H1 (cell line): ENCODE results near the gene ARHGAP8. TPM values are rescaled to one million over a fixed set of nuclear protein-coding genes. Genes with fewer than 3 reads are reported as not detected.
A peak's percentile ranks its signal among the peaks of the same experiment; 100 is the strongest.

Experiments used
- CTCF ChIA-PET: fragments of 300-600 bp; sonication (Branson Sonifier 250); formaldehyde crosslinking; loops from one replicate; lab custom pipeline; 2021; ENCODE audit not compliant: partially characterized antibody; lab: Charles Lee
- POLR2A ChIA-PET: fragments of 300-600 bp; sonication (Branson Sonifier 250); formaldehyde crosslinking; loops from one replicate; lab custom pipeline; 2021; ENCODE audit warnings: inconsistent platforms; ENCODE audit not compliant: partially characterized antibody; lab: Charles Lee
- DNase-seq, 2 experiments: peaks; one replicate each; pipeline versions ENCODE4 v3.0.0 to v3.0.0-alpha.2; 2010 to 2022; ENCODE audit warnings: low spot score in 2 of 2, low read depth in 1 of 2, mixed read lengths in 1 of 2
- FAIRE-seq: peaks from 2 replicates; lab custom pipeline; 2011; peaks lifted over from hg19 to GRCh38; lab: Jason Lieb, UNC
- H2AFZ ChIP-seq: 2 replicates; pipeline ENCODE4 v1.8.1; 2012; ENCODE audit warnings: low read length, inconsistent platforms
- H2AK5ac ChIP-seq: 2 replicates; pipeline ENCODE4 v1.6.1; 2013; ENCODE audit warnings: low read depth, low read length
- H2BK120ac ChIP-seq: replicated peaks from 2 replicates; pipeline ENCODE3; 2013; ENCODE audit warnings: low read depth, low read length, inconsistent platforms
- H2BK12ac ChIP-seq: 2 replicates; pipeline ENCODE4 v1.6.1; 2013; ENCODE audit warnings: low read depth, low read length
- H2BK15ac ChIP-seq: 2 replicates; pipeline ENCODE4 v1.6.1; 2013; ENCODE audit warnings: low read length
- H2BK20ac ChIP-seq: 2 replicates; pipeline ENCODE4 v1.6.1; 2013; ENCODE audit warnings: low read length
- H2BK5ac ChIP-seq: 2 replicates; pipeline ENCODE4 v1.6.1; 2013; ENCODE audit warnings: low read depth, low read length
- H3K14ac ChIP-seq: 2 replicates; pipeline ENCODE4 v1.6.1; 2013; ENCODE audit warnings: inconsistent platforms; ENCODE audit not compliant: insufficient read length
- H3K18ac ChIP-seq: 2 replicates; pipeline ENCODE4 v1.6.1; 2013; ENCODE audit warnings: low read length; ENCODE audit errors: extremely low read depth
- H3K23ac ChIP-seq: 2 replicates; pipeline ENCODE4 v1.6.1; 2013; ENCODE audit warnings: inconsistent platforms; ENCODE audit not compliant: insufficient read length
- H3K23me2 ChIP-seq: 2 replicates; pipeline ENCODE4 v1.6.1; 2013; ENCODE audit warnings: low read depth, low read length
- H3K27ac ChIP-seq: 2 replicates; pipeline ENCODE4 v1.6.1; 2011; ENCODE audit warnings: low read depth, low read length, inconsistent platforms
- H3K27me3 ChIP-seq, 4 experiments: replicated peaks in 1 of 4; 1 replicate in 1 of 4; 2 replicates in 3 of 4; pipeline versions ENCODE4 v1.6.1 to v1.8.1; 2011 to 2013; ENCODE audit warnings: low read length in 3 of 4, mild to moderate bottlenecking in 3 of 4, inconsistent platforms in 2 of 4, mixed read lengths in 2 of 4, moderate library complexity in 1 of 4; ENCODE audit not compliant: control insufficient read depth in 3 of 4, insufficient read depth in 3 of 4; ENCODE audit errors: extremely low read depth in 1 of 4
- H3K36me3 ChIP-seq, 4 experiments: 2 replicates each; pipeline versions ENCODE4 v1.6.1 to v1.8.1; 2011 to 2013; ENCODE audit warnings: mild to moderate bottlenecking in 4 of 4, low read length in 3 of 4, moderate library complexity in 2 of 4, control low read depth in 1 of 4, inconsistent platforms in 1 of 4; ENCODE audit not compliant: insufficient read depth in 4 of 4, control insufficient read depth in 2 of 4
- H3K4ac ChIP-seq: replicated peaks from 2 replicates; pipeline ENCODE3; 2013; ENCODE audit warnings: low read length, low read depth, mixed read lengths, inconsistent platforms; ENCODE audit not compliant: insufficient read length
- H3K4me1 ChIP-seq, 4 experiments: replicated peaks in 1 of 4; 1 replicate in 1 of 4; 2 replicates in 3 of 4; pipeline versions ENCODE4 v1.6.1 to v1.8.1; 2011 to 2013; ENCODE audit warnings: low read length in 3 of 4, inconsistent platforms in 2 of 4, mixed read lengths in 1 of 4; ENCODE audit not compliant: insufficient read depth in 4 of 4, control insufficient read depth in 3 of 4
- H3K4me2 ChIP-seq, 2 experiments: 2 replicates each; pipeline versions ENCODE4 v1.6.1 to v1.8.1; 2011 to 2013; ENCODE audit warnings: low read depth in 2 of 2, low read length in 2 of 2, control low read depth in 1 of 2, inconsistent platforms in 1 of 2, mild to moderate bottlenecking in 1 of 2; ENCODE audit not compliant: insufficient read depth in 1 of 2
- H3K4me3 ChIP-seq, 4 experiments: fragments of 200-600, 300-600 bp in 1 of 4; sonication (generic), shearing (Covaris generic), sonication (Bioruptor Twin) in 1 of 4; 2 replicates each; pipeline versions ENCODE4 v1.5.1 to v1.8.1; 2011 to 2016; ENCODE audit warnings: low read length in 4 of 4, low read depth in 3 of 4, control low read depth in 2 of 4, inconsistent platforms in 2 of 4, mild to moderate bottlenecking in 2 of 4, mixed read lengths in 1 of 4, moderate library complexity in 1 of 4; ENCODE audit not compliant: insufficient read depth in 2 of 4; ENCODE audit errors: extremely low read depth in 1 of 4
- H3K56ac ChIP-seq: replicated peaks from 2 replicates; pipeline ENCODE3; 2013; ENCODE audit warnings: low read depth, mild to moderate bottlenecking, mixed read lengths, low read length, inconsistent platforms; ENCODE audit not compliant: insufficient read length
- H3K79me1 ChIP-seq: 2 replicates; pipeline ENCODE4 v1.6.1; 2013; ENCODE audit warnings: low read depth, low read length, control low read depth
- H3K79me2 ChIP-seq, 2 experiments: 2 replicates each; pipeline versions ENCODE4 v1.6.1 to v1.8.1; 2012 to 2013; ENCODE audit warnings: low read length in 2 of 2, mild to moderate bottlenecking in 2 of 2, inconsistent platforms in 1 of 2; ENCODE audit not compliant: insufficient read depth in 2 of 2, control insufficient read depth in 1 of 2
- H3K9ac ChIP-seq, 4 experiments: replicated peaks in 1 of 4; 1 replicate in 1 of 4; 2 replicates in 3 of 4; pipeline versions ENCODE4 v1.6.1 to v1.8.1; 2011 to 2013; ENCODE audit warnings: low read depth in 3 of 4, low read length in 3 of 4, control low read depth in 2 of 4, mild to moderate bottlenecking in 2 of 4, moderate library complexity in 2 of 4, inconsistent platforms in 1 of 4; ENCODE audit errors: extremely low read depth in 1 of 4
- H3K9me3 ChIP-seq, 2 experiments: 2 replicates each; pipeline versions ENCODE4 v1.6.1 to v1.8.1; 2012 to 2013; ENCODE audit warnings: mild to moderate bottlenecking in 2 of 2, moderate library complexity in 2 of 2, control low read depth in 1 of 2, inconsistent platforms in 1 of 2, low read depth in 1 of 2, low read length in 1 of 2, mixed read lengths in 1 of 2; ENCODE audit not compliant: insufficient read depth in 2 of 2
- H4K20me1 ChIP-seq, 2 experiments: replicated peaks in 1 of 2; 2 replicates each; pipeline versions ENCODE3 to v1.8.1; 2011 to 2013; ENCODE audit warnings: inconsistent platforms in 2 of 2, low read length in 2 of 2, mild to moderate bottlenecking in 1 of 2; ENCODE audit not compliant: insufficient read depth in 2 of 2, control insufficient read depth in 1 of 2
- H4K5ac ChIP-seq: 2 replicates; pipeline ENCODE4 v1.6.1; 2013; ENCODE audit warnings: low read length, low read depth, mixed read lengths, inconsistent platforms; ENCODE audit not compliant: insufficient read length
- H4K8ac ChIP-seq: 2 replicates; pipeline ENCODE4 v1.8.0; 2013; ENCODE audit warnings: mild to moderate bottlenecking, moderate library complexity, low read length, inconsistent platforms; ENCODE audit not compliant: insufficient read depth; ENCODE audit errors: extremely low read depth
- H4K91ac ChIP-seq: replicated peaks from 2 replicates; pipeline ENCODE3; 2013; ENCODE audit warnings: low read length, mixed read lengths, inconsistent platforms; ENCODE audit not compliant: insufficient read length
- CTCF ChIP-seq, 3 experiments: IDR thresholded peaks; 1 replicate in 2 of 3; 2 replicates in 1 of 3; pipeline versions ENCODE4 v1.5.1 to v1.6.1; 2011; ENCODE audit warnings: low read length in 3 of 3, mild to moderate bottlenecking in 3 of 3, inconsistent platforms in 2 of 3, low read depth in 1 of 3, moderate library complexity in 1 of 3; ENCODE audit not compliant: insufficient read depth in 1 of 3; ENCODE audit errors: control extremely low read depth in 1 of 3
- RAD21 ChIP-seq, 2 experiments: IDR thresholded peaks in 1 of 2; conservative IDR thresholded peaks in 1 of 2; 2 replicates each; pipeline ENCODE4 v1.6.1; 2011; ENCODE audit warnings: low read depth in 2 of 2, low read length in 2 of 2, improper control_type of control experiment in 1 of 2, inconsistent platforms in 1 of 2, mild to moderate bottlenecking in 1 of 2, moderate library complexity in 1 of 2
- SAP30 ChIP-seq: fragments of 300-600 bp; sonication (generic); IDR thresholded peaks from 2 replicates; pipeline ENCODE4 v1.7.1; 2012; ENCODE audit warnings: low read length, moderate library complexity, mild to moderate bottlenecking, inconsistent platforms; ENCODE audit not compliant: insufficient read depth, insufficient replicate concordance
- WGBS, 2 experiments: shearing (Covaris generic) in 1 of 2; methylation state at CpG; one replicate each; pipeline versions ENCODE4 v1.1.6 to v1.1.7; 2013 to 2015; ENCODE audit warnings: low lambda C conversion rate in 2 of 2, mixed read lengths in 2 of 2, inconsistent platforms in 1 of 2, low coverage in 1 of 2, missing lambda C conversion rate in 1 of 2; ENCODE audit not compliant: insufficient replicate concordance in 2 of 2, insufficient coverage in 1 of 2, insufficient read length in 1 of 2; ENCODE audit errors: extremely low coverage in 1 of 2, missing lambda C conversion rate in 1 of 2; 5-methylcytosine and 5-hydroxymethylcytosine counted together
- polyA plus RNA-seq, 7 experiments: library from polyadenylated mRNA; depleted of rRNA in 3 of 7; stranded (reverse) in 5 of 7; unstranded in 2 of 7; fragments of >200 nt in 5 of 7; fragments of 200-250 nt in 2 of 7; gene quantifications; 1 replicate in 5 of 7; 2 replicates in 1 of 7; 4 replicates in 1 of 7; pipeline versions ENCODE4 v1.2.1 to v1.2.3, GENCODE V29; 2011 to 2013; ENCODE audit warnings: missing spikeins in 2 of 7, mixed read lengths in 2 of 7
- total RNA-seq: library from RNA; stranded (reverse); fragmentation: NEBNext Ultra II Directional; extraction: Animal tissue kit (Norgen Biotek cat#: 25700); gene quantifications from 2 replicates; pipeline ENCODE4 v1.2.1, GENCODE V29; 2021

Gene ARHGAP8
- total and polyA plus RNA-seq, 2 of the 8 experiments (the other 6 are each of a cell fraction or from before 2014, with no cell fraction given), result 35.6 to 47.7 TPM

GRCh38 chr22:44889255-44889878 lies 137.0 kb downstream of the ARHGAP8 start:
- Histone ChIP-seq H3K36me3 (peaks cover 10 to 29% (median 20%) of the 10 kb centered on the region in 4 experiments; a peak in 7 of 8 replicates), H3K79me1 (no peaks in the 10 kb centered on the region), H3K4me2 (no peak overlapping the region), H3K18ac (no peak overlapping the region), H3K79me2 (no peaks in the 10 kb centered on the region), H4K91ac (no peak overlapping the region), H3K4ac (no peak overlapping the region), H3K27ac (no peak overlapping the region), H3K9me3 (no peaks in the 10 kb centered on the region; a peak in 1 of 4 replicates), H4K8ac (no peak overlapping the region), H2BK120ac (no peak overlapping the region), H3K4me3 (no peak overlapping the region), H3K56ac (no peak overlapping the region), H3K14ac (no peak overlapping the region), H2AK5ac (no peak overlapping the region), H3K23ac (no peak overlapping the region), H2AFZ (no peak overlapping the region), H4K20me1 (peaks cover 0 to 13% of the 10 kb centered on the region in 2 experiments), H4K5ac (no peak overlapping the region), H3K27me3 (no peaks in the 10 kb centered on the region; a peak in 1 of 7 replicates), H3K9ac (no peak overlapping the region), H2BK20ac (no peak overlapping the region), H3K23me2 (peaks cover 3% of the 10 kb centered on the region; the same call in 1 of the 2 replicates), H2BK5ac (no peak overlapping the region), H3K4me1 (peaks cover 0 to 13% (median 9%) of the 10 kb centered on the region in 4 experiments; a peak in 5 of 7 replicates), H2BK15ac (no peak overlapping the region), H2BK12ac (no peak overlapping the region)
- FAIRE-seq, result no peak
- no peak for TF ChIP-seq SAP30
- peak; percentile 24 to 58 (median 39); a peak in 3 of 4 replicates for TF ChIP-seq CTCF (IDR thresholded peaks at IDR 0.05; ENCODE audit: control extremely low read depth in 1 of 3, insufficient read depth in 1 of 3, low read depth in 1 of 3, low read length in 3 of 3)
- peak; percentile 52 to 67 for TF ChIP-seq RAD21 (IDR thresholded peaks at IDR 0.05 in 1 of 2, conservative IDR thresholded peaks at IDR 0.05 in 1 of 2; ENCODE audit: low read depth in 2 of 2, low read length in 2 of 2)
- 85% methylated on average over 14 of the region's 14 CpGs; no CpG with 5 or more reads in 1 of the 2 experiments for WGBS, 2 experiments
- no peak for DNase-seq
- POLR2A ChIA-PET, result interaction anchor here (0.6 kb wide), 1 partner anchor 9 kb away, joined by 3 read pairs; no protein-coding TSS in a partner anchor
- CTCF ChIA-PET, result interaction anchor here (0.7 to 2.4 kb wide), 5 partner anchors 23 to 195 kb away, joined by 3 to 10 read pairs (median 3); no protein-coding TSS in a partner anchor
